Activated B cell treated with CpG ODN at 0.5 μM for 24 hours (primary cell): ENCODE results near the gene DDX31. TPM values are rescaled to one million over a fixed set of nuclear protein-coding genes. Genes with fewer than 3 reads are reported as not detected.

Experiments
- ATAC-seq: fragments of 200-7000 bp; cut with Tn5 transposase; one replicate; pipeline ENCODE4 v1.10.0; 2021; ENCODE audit warnings: low read depth, mild to moderate bottlenecking, moderate library complexity
- CTCF ChIA-PET: fragments of 350-600 bp; sonication (Branson Sonifier 250); formaldehyde crosslinking; loops from one replicate; lab custom pipeline; 2021; ENCODE audit warnings: antibody characterized with exemption; lab: Charles Lee
- POLR2A ChIA-PET: fragments of 350-600 bp; sonication (Branson Sonifier 250); formaldehyde crosslinking; loops from one replicate; lab custom pipeline; 2021; ENCODE audit warnings: antibody characterized with exemption; lab: Charles Lee
- DNase-seq: peaks from one replicate; pipeline ENCODE4 v3.0.0; 2022
- H3K27ac Mint-ChIP-seq: one replicate; pipeline ENCODE4 v1.8.0; 2020; ENCODE audit warnings: mixed read lengths
- H3K27me3 Mint-ChIP-seq: one replicate; pipeline ENCODE4 v1.8.0; 2021; ENCODE audit warnings: mixed read lengths
- H3K36me3 Mint-ChIP-seq: one replicate; pipeline ENCODE4 v1.8.0; 2021; ENCODE audit warnings: low read depth, mixed read lengths
- H3K4me1 Mint-ChIP-seq: one replicate; pipeline ENCODE4 v1.8.0; 2021; ENCODE audit warnings: mixed read lengths
- H3K4me3 Mint-ChIP-seq: one replicate; pipeline ENCODE4 v1.8.0; 2020; ENCODE audit warnings: mild to moderate bottlenecking, mixed read lengths
- H3K9me3 Mint-ChIP-seq: one replicate; pipeline ENCODE4 v1.8.0; 2020; ENCODE audit warnings: mixed read lengths
- intact Hi-C: fragments of 100-400 bp; cut with micrococcal nuclease; formaldehyde crosslinking; loops from one replicate; pipeline ENCODE4 v1.15.1; 2024
- total RNA-seq: library from RNA; stranded (reverse); gene quantifications from 2 replicates; pipeline ENCODE4 v1.2.3, GENCODE V29; 2022
- TF ChIP-seq, protein P1 (sequence below): fragments of 200-600 bp; IDR thresholded peaks from one replicate; pipeline ENCODE4 v1.8.0; 2022; ENCODE audit warnings: antibody characterized with exemption, mild to moderate bottlenecking

Gene DDX31
- total RNA-seq, 1 donor from 2014 or later, result 21.8 TPM

DNA sequence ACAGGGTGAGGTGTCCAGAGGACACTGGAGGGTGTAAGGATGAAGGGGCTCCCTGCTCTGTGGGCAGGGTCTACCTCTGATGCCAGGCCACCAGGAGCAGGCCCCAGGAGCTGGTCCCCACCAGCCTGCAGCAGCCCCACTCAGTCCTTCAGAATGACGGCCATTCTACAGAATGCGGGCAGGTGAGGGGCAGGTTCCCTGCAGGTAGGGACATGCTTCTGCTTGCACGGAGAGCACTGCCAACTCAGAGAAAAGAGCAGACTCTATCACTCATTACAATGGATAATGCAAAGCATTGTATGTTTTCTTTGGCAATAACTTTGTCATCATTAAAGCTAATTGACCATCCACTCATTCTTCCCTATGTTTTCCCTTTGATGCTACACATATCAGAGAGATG is 39.0 kb downstream of the DDX31 start:
- ChIA-PET POLR2A (no interaction called here), CTCF (no interaction called here)
- Mint-ChIP-seq H3K4me3 (no peak overlapping the region), H3K27ac (no peak overlapping the region), H3K27me3 (no peaks in the 10 kb centered on the region), H3K36me3 (peaks cover 78% of the 10 kb centered on the region), H3K4me1 (no peaks in the 10 kb centered on the region), H3K9me3 (no peaks in the 10 kb centered on the region)
- ATAC-seq (no peak), DNase-seq (no peak)
- TF ChIP-seq, protein P1, sequence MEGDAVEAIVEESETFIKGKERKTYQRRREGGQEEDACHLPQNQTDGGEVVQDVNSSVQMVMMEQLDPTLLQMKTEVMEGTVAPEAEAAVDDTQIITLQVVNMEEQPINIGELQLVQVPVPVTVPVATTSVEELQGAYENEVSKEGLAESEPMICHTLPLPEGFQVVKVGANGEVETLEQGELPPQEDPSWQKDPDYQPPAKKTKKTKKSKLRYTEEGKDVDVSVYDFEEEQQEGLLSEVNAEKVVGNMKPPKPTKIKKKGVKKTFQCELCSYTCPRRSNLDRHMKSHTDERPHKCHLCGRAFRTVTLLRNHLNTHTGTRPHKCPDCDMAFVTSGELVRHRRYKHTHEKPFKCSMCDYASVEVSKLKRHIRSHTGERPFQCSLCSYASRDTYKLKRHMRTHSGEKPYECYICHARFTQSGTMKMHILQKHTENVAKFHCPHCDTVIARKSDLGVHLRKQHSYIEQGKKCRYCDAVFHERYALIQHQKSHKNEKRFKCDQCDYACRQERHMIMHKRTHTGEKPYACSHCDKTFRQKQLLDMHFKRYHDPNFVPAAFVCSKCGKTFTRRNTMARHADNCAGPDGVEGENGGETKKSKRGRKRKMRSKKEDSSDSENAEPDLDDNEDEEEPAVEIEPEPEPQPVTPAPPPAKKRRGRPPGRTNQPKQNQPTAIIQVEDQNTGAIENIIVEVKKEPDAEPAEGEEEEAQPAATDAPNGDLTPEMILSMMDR, result no peak
- intact Hi-C loops, result no loop called here

DNA sequence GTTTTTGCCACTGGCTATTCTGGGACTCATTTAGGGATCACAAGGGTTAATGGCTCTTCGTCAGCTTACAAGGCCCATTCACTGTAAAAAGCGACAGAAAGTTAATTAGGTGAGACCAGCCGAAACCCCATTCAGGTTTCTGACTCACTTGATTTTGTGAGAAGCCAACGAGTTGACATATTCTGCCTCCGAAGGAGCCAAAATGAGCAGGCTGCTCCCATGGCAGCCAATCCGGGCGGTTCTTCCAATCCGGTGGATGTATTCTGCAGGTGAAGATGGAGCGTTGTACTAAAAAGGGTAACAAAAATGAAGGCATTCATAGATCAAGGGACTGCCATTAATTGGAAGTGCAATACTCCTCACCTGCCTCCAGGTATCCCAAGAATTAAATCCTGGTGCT is 39.7 kb downstream of the DDX31 start:
- Mint-ChIP-seq H3K36me3 (peaks cover 84% of the 10 kb centered on the region), H3K9me3 (no peaks in the 10 kb centered on the region), H3K27ac (no peak overlapping the region), H3K4me1 (no peaks in the 10 kb centered on the region), H3K27me3 (no peaks in the 10 kb centered on the region), H3K4me3 (no peak overlapping the region)
- TF ChIP-seq, protein P1, result no peak
- ChIA-PET CTCF (no interaction called here), POLR2A (no interaction called here)
- intact Hi-C loops, result no loop called here
- DNase-seq, result no peak
- ATAC-seq, result no peak

DNA sequence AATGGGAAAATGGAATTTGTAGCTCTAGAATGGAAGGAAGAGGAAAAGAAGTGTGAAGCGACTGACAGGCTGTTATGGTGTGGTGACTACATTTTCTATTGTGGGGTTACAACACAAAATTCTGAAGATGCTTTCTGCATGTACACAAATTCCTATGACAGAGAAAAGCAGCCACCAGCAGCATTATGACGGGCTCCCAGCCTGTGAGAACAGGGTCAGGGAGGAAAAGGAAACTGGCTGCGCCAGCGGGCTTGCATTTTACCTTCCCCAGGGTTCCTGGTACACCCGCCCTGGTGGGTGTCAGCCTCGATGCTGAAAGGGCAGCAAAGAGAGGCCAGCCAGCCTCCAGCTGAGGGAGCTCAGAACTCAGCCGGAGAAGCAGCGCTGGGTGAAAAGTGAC is 41.0 kb downstream of the DDX31 start:
- H3K4me3 Mint-ChIP-seq, result no peak overlapping the region
- TF ChIP-seq, protein P1, result no peak
- CTCF ChIA-PET, result no interaction called here
- POLR2A ChIA-PET, result no interaction called here
- no peaks in the 10 kb centered on the region for H3K27me3 Mint-ChIP-seq
- DNase-seq (no peak), ATAC-seq (no peak)
- no peaks in the 10 kb centered on the region for H3K4me1 Mint-ChIP-seq
- H3K9me3 Mint-ChIP-seq, result no peaks in the 10 kb centered on the region
- intact Hi-C loops, result no loop called here
- H3K36me3 Mint-ChIP-seq, result peaks cover 88% of the 10 kb centered on the region
- no peak overlapping the region for H3K27ac Mint-ChIP-seq

DNA sequence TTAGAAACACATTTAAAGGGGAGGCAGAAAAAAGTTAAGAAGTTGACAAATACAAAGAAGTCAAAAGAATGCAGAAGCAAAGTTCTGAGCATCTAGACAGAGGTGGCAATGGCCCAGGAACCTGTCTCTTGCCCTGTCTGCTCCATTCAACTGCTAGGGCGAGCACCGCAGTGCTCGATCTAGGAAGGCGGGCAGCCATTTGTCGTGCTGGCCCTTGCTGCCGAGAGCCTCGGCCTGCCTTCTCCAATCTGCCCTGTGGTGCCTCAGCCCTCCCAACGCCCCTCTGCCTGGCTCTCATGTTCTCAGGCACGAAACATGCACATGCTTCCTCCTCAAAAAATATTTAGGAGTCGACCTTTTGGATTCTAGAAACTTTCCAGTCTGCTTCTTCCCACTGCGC is 42.2 kb downstream of the DDX31 start:
- Mint-ChIP-seq H3K4me1 (no peaks in the 10 kb centered on the region), H3K27ac (no peak overlapping the region), H3K4me3 (no peak overlapping the region), H3K27me3 (no peaks in the 10 kb centered on the region), H3K9me3 (no peaks in the 10 kb centered on the region), H3K36me3 (peaks cover 88% of the 10 kb centered on the region)
- intact Hi-C loops, result no loop called here
- CTCF ChIA-PET, result no interaction called here
- POLR2A ChIA-PET, result no interaction called here
- TF ChIP-seq, protein P1, result no peak
- DNase-seq (no peak), ATAC-seq (no peak)

DNA sequence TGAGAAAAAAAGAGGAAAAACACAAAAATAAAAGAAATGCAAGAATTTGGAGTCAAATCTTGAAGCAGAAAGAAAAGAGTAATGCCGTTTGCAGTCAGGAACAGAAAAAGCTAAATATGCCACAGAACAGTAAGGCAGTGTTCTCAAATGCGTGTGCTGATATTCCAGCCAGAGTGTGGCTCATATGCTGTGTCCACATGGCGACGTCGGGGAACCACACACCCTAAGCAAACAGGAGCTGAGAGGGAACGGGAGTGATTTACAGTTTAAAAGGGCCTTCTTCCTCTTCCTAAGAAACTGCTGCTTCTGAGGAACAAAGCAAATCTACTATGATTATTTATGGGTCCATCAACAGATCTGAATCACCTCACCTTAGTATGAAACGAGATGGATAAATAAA is 42.7 kb downstream of the DDX31 start:
- ATAC-seq, result no peak
- Mint-ChIP-seq H3K27ac (no peak overlapping the region), H3K9me3 (no peaks in the 10 kb centered on the region), H3K4me3 (no peak overlapping the region), H3K36me3 (peaks cover 88% of the 10 kb centered on the region), H3K27me3 (no peaks in the 10 kb centered on the region), H3K4me1 (no peaks in the 10 kb centered on the region)
- intact Hi-C loops, result no loop called here
- CTCF ChIA-PET, result no interaction called here
- DNase-seq, result no peak
- POLR2A ChIA-PET, result no interaction called here
- TF ChIP-seq, protein P1, result no peak
